Bronchial epithelial cell (primary cell): ENCODE measurements around the gene COQ10B. TPM values are rescaled to one million over a fixed set of nuclear protein-coding genes. Genes with fewer than 3 reads are reported as not detected.

Experiments used
- DNase-seq: peaks from one replicate; pipeline ENCODE4 v3.0.0-alpha.2; 2010; ENCODE audit warnings: low read depth
- FAIRE-seq: peaks from 2 replicates; lab custom pipeline; 2011; peaks lifted over from hg19 to GRCh38; lab: Jason Lieb, UNC
- H3K27me3 ChIP-seq: 2 replicates; pipeline ENCODE4 v1.5.1; 2011; ENCODE audit warnings: low read length; ENCODE audit not compliant: control insufficient read depth, insufficient read depth
- H3K36me3 ChIP-seq: 2 replicates; pipeline ENCODE4 v1.5.1; 2011; ENCODE audit warnings: low read length; ENCODE audit not compliant: control insufficient read depth, insufficient read depth
- H3K4me3 ChIP-seq: 2 replicates; pipeline ENCODE4 v1.5.1; 2011; ENCODE audit warnings: mild to moderate bottlenecking, low read depth, low read length, control low read depth
- total RNA-seq: library from RNA; depleted of rRNA; stranded (reverse); fragments of >200 nt; gene quantifications from 2 replicates; pipeline ENCODE4 v1.2.1, GENCODE V29; 2014
- TF ChIP-seq, protein P1 (sequence below): IDR thresholded peaks from 2 replicates; pipeline ENCODE4 v1.5.1; 2011; ENCODE audit warnings: mild to moderate bottlenecking, moderate library complexity, low read length, control low read depth, inconsistent platforms; ENCODE audit not compliant: insufficient read depth, severe bottlenecking

Gene COQ10B
- total RNA-seq, 1 donor from 2014 or later, result 35.5 TPM

GRCh38 chr2:197498937-197499593, 45.7 kb downstream of the COQ10B start:
- FAIRE-seq (no peak), DNase-seq (peak; percentile 29)
- peaks cover 18% of the 10 kb centered on the region for H3K36me3 ChIP-seq
- H3K4me3 ChIP-seq, result peak overlapping the region; percentile 99
- TF ChIP-seq, protein P1, sequence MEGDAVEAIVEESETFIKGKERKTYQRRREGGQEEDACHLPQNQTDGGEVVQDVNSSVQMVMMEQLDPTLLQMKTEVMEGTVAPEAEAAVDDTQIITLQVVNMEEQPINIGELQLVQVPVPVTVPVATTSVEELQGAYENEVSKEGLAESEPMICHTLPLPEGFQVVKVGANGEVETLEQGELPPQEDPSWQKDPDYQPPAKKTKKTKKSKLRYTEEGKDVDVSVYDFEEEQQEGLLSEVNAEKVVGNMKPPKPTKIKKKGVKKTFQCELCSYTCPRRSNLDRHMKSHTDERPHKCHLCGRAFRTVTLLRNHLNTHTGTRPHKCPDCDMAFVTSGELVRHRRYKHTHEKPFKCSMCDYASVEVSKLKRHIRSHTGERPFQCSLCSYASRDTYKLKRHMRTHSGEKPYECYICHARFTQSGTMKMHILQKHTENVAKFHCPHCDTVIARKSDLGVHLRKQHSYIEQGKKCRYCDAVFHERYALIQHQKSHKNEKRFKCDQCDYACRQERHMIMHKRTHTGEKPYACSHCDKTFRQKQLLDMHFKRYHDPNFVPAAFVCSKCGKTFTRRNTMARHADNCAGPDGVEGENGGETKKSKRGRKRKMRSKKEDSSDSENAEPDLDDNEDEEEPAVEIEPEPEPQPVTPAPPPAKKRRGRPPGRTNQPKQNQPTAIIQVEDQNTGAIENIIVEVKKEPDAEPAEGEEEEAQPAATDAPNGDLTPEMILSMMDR, result no peak
- H3K27me3 ChIP-seq, result no peaks in the 10 kb centered on the region

GRCh38 chr2:197499594-197500502, 46.5 kb downstream of the COQ10B start, which contains the start of the genes HSPD1 and HSPE1:
HSPD1 (minus strand) TSS chr2:197499840; CDS start chr2:197498848, 992 bp downstream.
HSPE1 (plus strand) TSS chr2:197500379; CDS start chr2:197500437, 58 bp downstream.
- TF ChIP-seq, protein P1, result no peak
- FAIRE-seq, result no peak
- no peaks in the 10 kb centered on the region for H3K27me3 ChIP-seq
- peaks cover 15% of the 10 kb centered on the region for H3K36me3 ChIP-seq
- DNase-seq, result peak; percentile 95
- peak within 1 kb of the TSS; percentile 99 for H3K4me3 ChIP-seq

GRCh38 chr2:197500503-197501131, 47.3 kb downstream of the COQ10B start:
- DNase-seq (peak; percentile 25), FAIRE-seq (no peak)
- Histone ChIP-seq H3K4me3 (peak overlapping the region; percentile 99), H3K27me3 (no peaks in the 10 kb centered on the region), H3K36me3 (peaks cover 13% of the 10 kb centered on the region)
- TF ChIP-seq, protein P1, result no peak

GRCh38 chr2:197502201-197502600, 48.8 kb downstream of the COQ10B start:
- Histone ChIP-seq H3K27me3 (no peaks in the 10 kb centered on the region), H3K4me3 (no peak overlapping the region), H3K36me3 (peaks cover 4% of the 10 kb centered on the region)
- DNase-seq (no peak), FAIRE-seq (no peak)
- TF ChIP-seq, protein P1, result no peak

DNA sequence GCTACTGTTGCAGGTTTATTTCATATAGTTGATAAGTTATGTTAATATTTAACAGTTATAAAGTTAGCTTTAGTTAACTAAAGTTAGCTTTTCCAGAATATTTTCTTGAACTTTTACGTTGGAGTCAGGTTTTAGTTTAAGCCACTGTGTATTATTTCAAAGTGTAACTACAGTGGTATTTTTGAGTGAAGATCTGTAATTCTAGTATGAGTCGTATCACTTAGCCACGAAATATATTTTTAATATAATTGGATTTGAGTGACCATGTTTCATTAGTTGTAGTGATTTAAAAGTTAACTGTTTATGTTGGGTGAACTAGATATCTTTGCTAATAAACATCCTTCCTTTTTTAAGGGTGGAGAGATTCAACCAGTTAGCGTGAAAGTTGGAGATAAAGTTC, 49.3 kb downstream of the COQ10B start:
- FAIRE-seq (no peak), DNase-seq (no peak)
- Histone ChIP-seq H3K4me3 (no peak overlapping the region), H3K27me3 (no peaks in the 10 kb centered on the region), H3K36me3 (peaks cover 4% of the 10 kb centered on the region)
- TF ChIP-seq, protein P1, result no peak
